ENCODE measurements around the gene MLPH. TPM values are rescaled to one million over a fixed set of nuclear protein-coding genes. Genes with fewer than 3 reads are reported as not detected.
A peak's percentile ranks its signal among the peaks of the same experiment; 100 is the strongest.

The MLPH gene
- total RNA-seq, 1 donor from 2014 or later: 0.20 TPM

- no peak for DNase-seq (ENCODE audit: low read depth in 2 of 2)
Observed at GRCh38 chr2:237519506-237520245, 32.6 kb downstream of the MLPH start.

GRCh38 chr2:237520290-237520689 lies 33.2 kb downstream of the MLPH start:
- no peak for DNase-seq (ENCODE audit: low read depth in 2 of 2)

- no peak for DNase-seq (ENCODE audit: low read depth in 2 of 2)
Observed at GRCh38 chr2:237524631-237525030, 37.6 kb downstream of the MLPH start.

GRCh38 chr2:237525559-237526157 lies 38.6 kb downstream of the MLPH start:
- no peak for DNase-seq (ENCODE audit: low read depth in 2 of 2)

- no peak for DNase-seq (ENCODE audit: low read depth in 2 of 2)
Observed at GRCh38 chr2:237527233-237527632, 40.2 kb downstream of the MLPH start.

GRCh38 chr2:237527766-237528165 lies 40.7 kb downstream of the MLPH start:
- DNase-seq (ENCODE audit: low read depth in 2 of 2): no peak

GRCh38 chr2:237529452-237530402 lies 42.7 kb downstream of the MLPH start:
- no peak for DNase-seq (ENCODE audit: low read depth in 2 of 2)

GRCh38 chr2:237530472-237531433 lies 43.7 kb downstream of the MLPH start:
- DNase-seq (ENCODE audit: low read depth in 2 of 2): no peak

- DNase-seq (ENCODE audit: low read depth in 2 of 2): peak in 1 of 2 donors; percentile 33
Observed at GRCh38 chr2:237532160-237532559, 45.1 kb downstream of the MLPH start.

- DNase-seq (ENCODE audit: low read depth in 2 of 2): no peak
Observed at GRCh38 chr2:237533668-237534161, 46.7 kb downstream of the MLPH start.

GRCh38 chr2:237534380-237534779 lies 47.3 kb downstream of the MLPH start:
- no peak for DNase-seq (ENCODE audit: low read depth in 2 of 2)

- no peak for DNase-seq (ENCODE audit: low read depth in 2 of 2)
Observed at GRCh38 chr2:237535385-237536082, 48.5 kb downstream of the MLPH start.

GRCh38 chr2:237536083-237536415 lies 49.0 kb downstream of the MLPH start:
- no peak for DNase-seq (ENCODE audit: low read depth in 2 of 2)

GRCh38 chr2:237536617-237537016 lies 49.6 kb downstream of the MLPH start:
- DNase-seq (ENCODE audit: low read depth in 2 of 2): no peak

GRCh38 chr2:237538001-237538720 lies 51.1 kb downstream of the MLPH start:
- DNase-seq (ENCODE audit: low read depth in 2 of 2): no peak

- no peak for DNase-seq (ENCODE audit: low read depth in 2 of 2)
Observed at GRCh38 chr2:237538901-237539300, 51.9 kb downstream of the MLPH start.

GRCh38 chr2:237539681-237540080 lies 52.6 kb downstream of the MLPH start:
- no peak for DNase-seq (ENCODE audit: low read depth in 2 of 2)

GRCh38 chr2:237540223-237540775 lies 53.2 kb downstream of the MLPH start:
- DNase-seq (ENCODE audit: low read depth in 2 of 2): no peak

GRCh38 chr2:237540823-237541222 lies 53.8 kb downstream of the MLPH start:
- DNase-seq (ENCODE audit: low read depth in 2 of 2): peak; percentile 48
